Jurkat, Clone E6-1 (cell line): Measurements from ENCODE around the gene STEAP4.

Experiments used
- DNase-seq: peaks from one replicate; pipeline ENCODE4 v3.0.0-alpha.2; 2011; ENCODE audit warnings: low read depth, low spot score
- H3K4me3 ChIP-seq: 2 replicates; pipeline ENCODE4 v1.5.1; 2011; ENCODE audit warnings: mild to moderate bottlenecking, low read length, control low read depth, moderate library complexity

Gene STEAP4

GRCh38 chr7:88316456-88316855 is 9.8 kb upstream of the STEAP4 start:
- H3K4me3 ChIP-seq: no peak overlapping the region
- no peak for DNase-seq

- no peak for DNase-seq
- H3K4me3 ChIP-seq: no peak overlapping the region
These were observed 8.8 kb upstream of the STEAP4 start for GRCh38 chr7:88315522-88315921.

GRCh38 chr7:88314061-88314491 is 7.4 kb upstream of the STEAP4 start:
- no peak overlapping the region for H3K4me3 ChIP-seq
- DNase-seq: no peak

GRCh38 chr7:88312061-88312663 is 5.5 kb upstream of the STEAP4 start:
- DNase-seq: no peak
- H3K4me3 ChIP-seq: no peak overlapping the region

GRCh38 chr7:88311675-88312036 is 5.0 kb upstream of the STEAP4 start:
- DNase-seq: no peak
- H3K4me3 ChIP-seq: no peak overlapping the region

- no peak for DNase-seq
- H3K4me3 ChIP-seq: no peak overlapping the region
These were observed 4.4 kb upstream of the STEAP4 start for GRCh38 chr7:88310956-88311674.

GRCh38 chr7:88309819-88310218 is 3.1 kb upstream of the STEAP4 start:
- H3K4me3 ChIP-seq: no peak overlapping the region
- no peak for DNase-seq

- H3K4me3 ChIP-seq: no peak overlapping the region
- DNase-seq: no peak
These were observed 1.1 kb upstream of the STEAP4 start for GRCh38 chr7:88307823-88308222.

- no peak overlapping the region for H3K4me3 ChIP-seq
- no peak for DNase-seq
These were observed 718 bp upstream of the STEAP4 start for GRCh38 chr7:88307412-88307811.

GRCh38 chr7:88305044-88305443 is 1.6 kb downstream of the STEAP4 start:
- H3K4me3 ChIP-seq: no peak overlapping the region
- no peak for DNase-seq

GRCh38 chr7:88302486-88302885 is 4.2 kb downstream of the STEAP4 start:
- H3K4me3 ChIP-seq: no peak overlapping the region
- DNase-seq: no peak

- no peak for DNase-seq
- no peak overlapping the region for H3K4me3 ChIP-seq
These were observed 4.8 kb downstream of the STEAP4 start for GRCh38 chr7:88301924-88302323.

GRCh38 chr7:88300401-88300945 is 6.2 kb downstream of the STEAP4 start:
- DNase-seq: no peak

GRCh38 chr7:88299126-88299525 is 7.6 kb downstream of the STEAP4 start:
- H3K4me3 ChIP-seq: no peak overlapping the region
- no peak for DNase-seq

More at GRCh38 chr7:88300401-88300945, 6.2 kb downstream of the STEAP4 start:
- H3K4me3 ChIP-seq: no peak overlapping the region

GRCh38 chr7:88293866-88294265 is 12.8 kb downstream of the STEAP4 start:
- H3K4me3 ChIP-seq: no peak overlapping the region
- no peak for DNase-seq

- no peak for DNase-seq
- H3K4me3 ChIP-seq: no peak overlapping the region
These were observed 15.1 kb downstream of the STEAP4 start for GRCh38 chr7:88291398-88292173.

- no peak overlapping the region for H3K4me3 ChIP-seq
- DNase-seq: no peak
These were observed 16.2 kb downstream of the STEAP4 start for GRCh38 chr7:88290491-88290890.

- no peak for DNase-seq
- H3K4me3 ChIP-seq: no peak overlapping the region
These were observed 17.1 kb downstream of the STEAP4 start for GRCh38 chr7:88289564-88290025.

- no peak overlapping the region for H3K4me3 ChIP-seq
- no peak for DNase-seq
These were observed 24.9 kb downstream of the STEAP4 start for GRCh38 chr7:88281749-88282148.

GRCh38 chr7:88280801-88281200 is 25.9 kb downstream of the STEAP4 start:
- no peak overlapping the region for H3K4me3 ChIP-seq
- DNase-seq: no peak
